Gastrocnemius medialis (tissue), 4 donors: ENCODE results near the gene PRKCZ. TPM values are rescaled to one million over a fixed set of nuclear protein-coding genes. Genes with fewer than 3 reads are reported as not detected.

Experiments
- ATAC-seq, 2 donors: fragments of 150-250 bp; one replicate each; pipeline ENCODE4 v1.9.1; 2016
- DNase-seq, 2 donors: peaks; one replicate each; pipeline ENCODE4 v3.0.0-alpha.2; 2019
- H3K27ac ChIP-seq, 4 donors: fragments of 200-600 bp; sonication (generic); 1 replicate in 1 of 4; 2 replicates in 3 of 4; pipeline ENCODE4 v1.5.1; 2016 to 2018; ENCODE audit warnings: mild to moderate bottlenecking in 2 of 4, moderate library complexity in 1 of 4
- H3K27me3 ChIP-seq, 3 donors: fragments of 200-600 bp; sonication (generic) in 2 of 3; 1 replicate in 1 of 3; 2 replicates in 2 of 3; pipeline versions ENCODE4 v1.5.1 to v1.6.0; 2016 to 2019; ENCODE audit warnings: mild to moderate bottlenecking in 1 of 3, moderate library complexity in 1 of 3
- H3K36me3 ChIP-seq, 2 donors: fragments of 200-600 bp; sonication (generic) in 1 of 2; one replicate each; pipeline ENCODE4 v1.5.1; 2017 to 2018
- H3K4me1 ChIP-seq, 2 donors: fragments of 200-600 bp; sonication (generic) in 1 of 2; one replicate each; pipeline ENCODE4 v1.5.1; 2016 to 2017; ENCODE audit warnings: mild to moderate bottlenecking in 2 of 2
- H3K4me3 ChIP-seq, 4 donors: fragments of 200-600 bp; sonication (generic) in 3 of 4; 1 replicate in 1 of 4; 2 replicates in 3 of 4; pipeline ENCODE4 v1.5.1; 2016 to 2019; ENCODE audit warnings: mild to moderate bottlenecking in 2 of 4
- H3K9me3 ChIP-seq, 3 donors: fragments of 200-600 bp; sonication (generic) in 2 of 3; 1 replicate in 1 of 3; 2 replicates in 2 of 3; pipeline ENCODE4 v1.5.1; 2016 to 2019
- CTCF ChIP-seq, 5 experiments: fragments of 450-650 bp in 3 of 5; fragments of 200-600 bp in 2 of 5; sonication (generic) in 2 of 5; IDR thresholded peaks in 4 of 5; conservative IDR thresholded peaks in 1 of 5; 1 replicate in 4 of 5; 2 replicates in 1 of 5; pipeline ENCODE4 v1.5.1; 2016 to 2019; ENCODE audit warnings: antibody characterized with exemption in 5 of 5, mild to moderate bottlenecking in 3 of 5, moderate library complexity in 3 of 5
- POLR2A ChIP-seq, 2 donors: fragments of 450-650 bp; IDR thresholded peaks; one replicate each; pipeline ENCODE4 v1.6.1; 2017; ENCODE audit warnings: antibody characterized with exemption in 2 of 2, mild to moderate bottlenecking in 2 of 2, moderate library complexity in 2 of 2
- in situ Hi-C, 4 donors: fragments of 200-750 bp; cut with MboI; loops; one replicate each; pipeline versions ENCODE4 v1.15.0 to v1.8.0; 2017; ENCODE audit warnings: low sequenced_read_pairs in 4 of 4
- intact Hi-C: fragments of 100-400 bp; cut with DNase I; formaldehyde crosslinking; loops from one replicate; pipeline ENCODE4 v1.15.1; 2023; ENCODE audit warnings: low total_unique reads
- total RNA-seq, 4 donors: library from RNA; depleted of rRNA; stranded (reverse); fragments of >200 nt; gene quantifications; one replicate each; pipeline versions ENCODE4 v1.1.0 to v1.2.3, GENCODE V29; 2016

PRKCZ gene
- total RNA-seq, 4 donors from 2014 or later: 0.16 to 0.87 TPM; not detected in 2

- Histone ChIP-seq H3K4me1 (no peaks in the 10 kb centered on the region), H3K9me3 (no peaks in the 10 kb centered on the region), H3K36me3 (no peaks in the 10 kb centered on the region), H3K27me3 (peaks cover 38 to 51% (median 41%) of the 10 kb centered on the region in 3 donors), H3K27ac (no peak overlapping the region), H3K4me3 (no peak overlapping the region)
- intact Hi-C loops (no loop called here), in situ Hi-C loops (no loop called here)
- TF ChIP-seq CTCF (IDR thresholded peaks at IDR 0.05 in 4 of 5, conservative IDR thresholded peaks at IDR 0.05 in 1 of 5) (no peak), POLR2A (IDR thresholded peaks at IDR 0.05) (no peak)
- ATAC-seq: no peak
- no peak for DNase-seq
Observed at GRCh38 chr1:2068951-2069350, 18.7 kb downstream of the PRKCZ start.

- TF ChIP-seq CTCF (IDR thresholded peaks at IDR 0.05 in 4 of 5, conservative IDR thresholded peaks at IDR 0.05 in 1 of 5) (no peak), POLR2A (IDR thresholded peaks at IDR 0.05) (no peak)
- ATAC-seq: no peak
- H3K27me3 ChIP-seq: peaks cover 44 to 54% (median 51%) of the 10 kb centered on the region in 3 donors
- intact Hi-C loops (no loop called here), in situ Hi-C loops (no loop called here)
- H3K27ac ChIP-seq: no peak overlapping the region
- no peak for DNase-seq
- H3K9me3 ChIP-seq: no peaks in the 10 kb centered on the region
- no peak overlapping the region for H3K4me3 ChIP-seq
- H3K4me1 ChIP-seq: no peaks in the 10 kb centered on the region
- no peaks in the 10 kb centered on the region for H3K36me3 ChIP-seq
Observed at GRCh38 chr1:2070016-2070415, 19.8 kb downstream of the PRKCZ start.

- TF ChIP-seq CTCF (IDR thresholded peaks at IDR 0.05 in 4 of 5, conservative IDR thresholded peaks at IDR 0.05 in 1 of 5) (no peak), POLR2A (IDR thresholded peaks at IDR 0.05) (no peak)
- Histone ChIP-seq H3K36me3 (no peaks in the 10 kb centered on the region), H3K27me3 (peaks cover 50 to 60% (median 56%) of the 10 kb centered on the region in 3 donors), H3K9me3 (no peaks in the 10 kb centered on the region), H3K4me3 (no peak overlapping the region), H3K27ac (no peak overlapping the region), H3K4me1 (no peaks in the 10 kb centered on the region)
- DNase-seq: no peak
- intact Hi-C loops: no loop called here
- in situ Hi-C loops: no loop called here
- ATAC-seq: no peak
Observed at GRCh38 chr1:2070800-2071530, 20.8 kb downstream of the PRKCZ start.

- intact Hi-C loops (no loop called here), in situ Hi-C loops (no loop called here)
- Histone ChIP-seq H3K4me3 (no peak overlapping the region), H3K36me3 (no peaks in the 10 kb centered on the region), H3K4me1 (no peaks in the 10 kb centered on the region), H3K27ac (no peak overlapping the region), H3K9me3 (peaks cover 0 to under 1% (median 0%) of the 10 kb centered on the region in 3 donors), H3K27me3 (peaks cover 53 to 64% (median 58%) of the 10 kb centered on the region in 3 donors)
- no peak for DNase-seq
- ATAC-seq: no peak
- TF ChIP-seq CTCF (IDR thresholded peaks at IDR 0.05 in 4 of 5, conservative IDR thresholded peaks at IDR 0.05 in 1 of 5) (no peak), POLR2A (IDR thresholded peaks at IDR 0.05) (no peak)
Observed at GRCh38 chr1:2072109-2072806, 22.0 kb downstream of the PRKCZ start.
